ENCODE data around the gene P2RX5. TPM values are rescaled to one million over a fixed set of nuclear protein-coding genes. Genes with fewer than 3 reads are reported as not detected.
"Not testable (repeated sequence)": the region's sequence is repeated elsewhere in the genome, so short reads cannot be mapped to it uniquely, and the experiment has no call there.

Gene P2RX5
- total RNA-seq, 2 experiments from 2014 or later, result 35.7 to 39.5 TPM

DNA sequence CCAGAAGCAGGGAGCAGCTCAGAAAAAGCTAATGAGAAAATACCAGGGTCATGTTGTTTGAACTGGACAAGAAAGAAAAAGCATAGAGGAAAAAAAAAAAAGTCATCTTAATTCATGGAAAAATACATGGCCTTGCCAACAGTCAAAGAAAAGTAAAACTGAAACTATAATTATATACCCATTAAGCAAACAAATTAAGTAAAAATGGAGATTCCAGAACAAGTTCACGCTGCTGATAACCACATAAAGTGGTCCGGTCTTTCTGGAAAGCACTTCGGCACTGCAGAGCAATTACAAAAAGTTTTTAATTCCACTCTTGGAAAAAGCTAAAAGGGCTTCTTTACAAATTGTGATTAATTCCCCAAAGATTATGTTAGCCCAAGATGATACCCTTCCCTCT is 12.4 kb upstream of the P2RX5 start:
- TF ChIP-seq, protein P1, sequence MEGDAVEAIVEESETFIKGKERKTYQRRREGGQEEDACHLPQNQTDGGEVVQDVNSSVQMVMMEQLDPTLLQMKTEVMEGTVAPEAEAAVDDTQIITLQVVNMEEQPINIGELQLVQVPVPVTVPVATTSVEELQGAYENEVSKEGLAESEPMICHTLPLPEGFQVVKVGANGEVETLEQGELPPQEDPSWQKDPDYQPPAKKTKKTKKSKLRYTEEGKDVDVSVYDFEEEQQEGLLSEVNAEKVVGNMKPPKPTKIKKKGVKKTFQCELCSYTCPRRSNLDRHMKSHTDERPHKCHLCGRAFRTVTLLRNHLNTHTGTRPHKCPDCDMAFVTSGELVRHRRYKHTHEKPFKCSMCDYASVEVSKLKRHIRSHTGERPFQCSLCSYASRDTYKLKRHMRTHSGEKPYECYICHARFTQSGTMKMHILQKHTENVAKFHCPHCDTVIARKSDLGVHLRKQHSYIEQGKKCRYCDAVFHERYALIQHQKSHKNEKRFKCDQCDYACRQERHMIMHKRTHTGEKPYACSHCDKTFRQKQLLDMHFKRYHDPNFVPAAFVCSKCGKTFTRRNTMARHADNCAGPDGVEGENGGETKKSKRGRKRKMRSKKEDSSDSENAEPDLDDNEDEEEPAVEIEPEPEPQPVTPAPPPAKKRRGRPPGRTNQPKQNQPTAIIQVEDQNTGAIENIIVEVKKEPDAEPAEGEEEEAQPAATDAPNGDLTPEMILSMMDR (IDR thresholded peaks at IDR 0.05), result no peak
- ATAC-seq (no peak), DNase-seq (no peak)
- ChIA-PET POLR2A (interaction anchor here (1.1 to 7.2 kb wide), 2 partner anchors 12 to 14 kb away, joined by 3 to 75 read pairs; partner anchors contain the start of gene P2RX5), CTCF (interaction anchor here (1.0 to 2.1 kb wide), 5 partner anchors 12 to 31 kb away, joined by 3 to 7 read pairs (median 4); partner anchors contain the start of gene P2RX5)
- Mint-ChIP-seq H3K4me3 (no peak overlapping the region), H3K36me3 (ENCODE audit: low read depth) (peaks cover 17% of the 10 kb centered on the region), H3K4me1 (ENCODE audit: low read depth) (peaks cover 47% of the 10 kb centered on the region), H3K27me3 (no peaks in the 10 kb centered on the region), H3K27ac (peak overlapping the region; percentile 21), H3K9me3 (no peaks in the 10 kb centered on the region)
- intact Hi-C loops (cut with micrococcal nuclease), result no loop called here

DNA sequence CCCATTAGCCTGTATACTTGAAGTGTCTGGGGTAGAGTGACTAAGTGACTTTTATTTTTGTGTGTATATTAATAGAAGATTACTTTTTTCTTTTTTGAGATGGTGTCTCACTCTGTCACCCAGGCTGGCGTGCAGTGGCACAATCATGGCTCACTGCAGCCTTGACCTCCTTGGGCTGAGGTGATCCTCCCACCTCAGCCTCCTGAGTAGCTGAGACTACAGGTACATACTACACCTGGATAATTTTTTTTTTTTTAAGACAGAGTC is 9.7 kb upstream of the P2RX5 start:
- DNase-seq; H3K27me3 Mint-ChIP-seq; ATAC-seq; H3K27ac Mint-ChIP-seq; H3K4me3 Mint-ChIP-seq; H3K9me3 Mint-ChIP-seq; intact Hi-C loops (cut with micrococcal nuclease): not testable (repeated sequence)
- Mint-ChIP-seq H3K4me1 (ENCODE audit: low read depth) (peaks cover 28% of the 10 kb centered on the region), H3K36me3 (ENCODE audit: low read depth) (peaks cover 11% of the 10 kb centered on the region)
- ChIA-PET POLR2A (interaction anchor here (0.6 to 0.9 kb wide), 3 partner anchors 14 to 49 kb away, joined by 3 read pairs; no protein-coding TSS in a partner anchor), CTCF (interaction anchor here (1.6 kb wide), 1 partner anchor 12 kb away, joined by 3 read pairs; no protein-coding TSS in a partner anchor)

DNA sequence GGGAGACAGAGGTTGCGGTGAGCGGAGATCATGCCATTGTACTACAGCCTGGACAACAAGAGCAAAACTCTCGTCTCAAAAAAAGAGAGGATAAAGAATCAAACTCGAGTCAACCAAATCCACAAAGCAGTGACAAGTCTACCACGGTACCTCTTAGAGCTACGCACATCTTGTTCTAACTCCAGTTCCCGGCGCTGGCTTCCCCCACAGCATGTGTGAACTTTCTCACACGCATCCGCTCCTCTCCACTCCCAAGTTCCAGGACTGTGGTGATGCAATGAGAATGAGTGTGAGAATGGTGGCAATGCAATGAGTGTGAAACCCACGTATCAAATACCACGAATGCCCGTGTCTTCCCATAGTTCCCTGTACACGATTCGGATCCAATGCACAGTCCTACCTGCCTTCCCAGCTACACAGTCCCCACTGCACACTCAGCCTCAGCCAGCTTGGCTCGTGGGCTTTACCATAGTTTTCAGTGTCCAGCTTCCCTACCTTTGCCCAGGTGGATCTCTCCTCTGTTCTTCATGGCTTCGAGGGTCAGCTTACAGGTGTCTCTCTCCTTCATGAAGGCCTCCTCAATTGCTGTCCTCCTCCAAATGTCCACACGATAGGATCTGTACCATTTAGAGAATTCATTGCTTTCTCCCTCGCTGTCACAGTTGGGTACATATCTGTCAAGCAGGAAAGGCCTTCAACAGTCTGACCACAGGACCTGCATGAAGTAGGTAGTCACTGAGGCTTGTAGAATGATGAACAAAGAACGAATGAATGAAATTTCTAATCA is 9.2 kb upstream of the P2RX5 start:
- H3K9me3 Mint-ChIP-seq, result peaks cover 9% of the 10 kb centered on the region
- ATAC-seq (no peak), DNase-seq (no peak)
- no peak overlapping the region for H3K27ac Mint-ChIP-seq
- no peak overlapping the region for H3K4me3 Mint-ChIP-seq
- intact Hi-C loops (cut with micrococcal nuclease), result no loop called here
- TF ChIP-seq, protein P1 (IDR thresholded peaks at IDR 0.05), result no peak
- ChIA-PET POLR2A (interaction anchor here (0.7 to 0.9 kb wide), 2 partner anchors 14 to 49 kb away, joined by 3 read pairs; no protein-coding TSS in a partner anchor), CTCF (interaction anchor here (1.6 kb wide), 1 partner anchor 13 kb away, joined by 3 read pairs; no protein-coding TSS in a partner anchor)
- H3K4me1 Mint-ChIP-seq (ENCODE audit: low read depth), result peaks cover 26% of the 10 kb centered on the region
- no peaks in the 10 kb centered on the region for H3K27me3 Mint-ChIP-seq
- H3K36me3 Mint-ChIP-seq (ENCODE audit: low read depth), result peaks cover 11% of the 10 kb centered on the region

DNA sequence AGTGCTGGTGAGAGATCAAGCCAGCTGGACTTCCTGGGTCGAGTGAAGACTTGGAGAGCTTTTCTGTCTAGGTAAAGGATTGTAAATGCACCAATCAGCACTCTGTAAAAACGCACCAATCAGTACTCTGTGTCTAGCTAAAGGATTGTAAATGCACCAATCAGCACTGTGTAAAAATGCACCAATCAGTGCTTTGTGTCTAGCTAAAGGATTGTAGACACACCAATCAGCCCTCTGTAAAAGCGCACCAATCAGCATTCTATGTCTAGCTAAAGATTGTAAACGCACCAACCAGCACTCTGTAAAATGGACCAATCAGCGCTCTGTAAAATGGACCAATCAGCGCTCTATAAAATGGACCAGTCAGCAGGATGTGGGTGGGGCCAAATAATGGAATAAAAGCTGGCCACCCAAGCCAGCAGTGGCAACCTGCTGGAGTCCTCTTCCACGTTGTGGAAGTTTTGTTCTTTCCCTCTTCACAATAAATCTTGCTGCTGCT is 6.1 kb upstream of the P2RX5 start:
- H3K27ac Mint-ChIP-seq; H3K4me1 Mint-ChIP-seq (ENCODE audit: low read depth); CTCF ChIA-PET; intact Hi-C loops (cut with micrococcal nuclease); H3K27me3 Mint-ChIP-seq; H3K4me3 Mint-ChIP-seq: not testable (repeated sequence)
- DNase-seq (peak; percentile 19), ATAC-seq (peak; percentile 34)
- POLR2A ChIA-PET, result interaction anchor here (2.3 kb wide), 1 partner anchor 19 kb away, joined by 6 read pairs; no protein-coding TSS in a partner anchor
- Mint-ChIP-seq H3K36me3 (ENCODE audit: low read depth) (peaks cover 11% of the 10 kb centered on the region), H3K9me3 (peaks cover 14% of the 10 kb centered on the region)

DNA sequence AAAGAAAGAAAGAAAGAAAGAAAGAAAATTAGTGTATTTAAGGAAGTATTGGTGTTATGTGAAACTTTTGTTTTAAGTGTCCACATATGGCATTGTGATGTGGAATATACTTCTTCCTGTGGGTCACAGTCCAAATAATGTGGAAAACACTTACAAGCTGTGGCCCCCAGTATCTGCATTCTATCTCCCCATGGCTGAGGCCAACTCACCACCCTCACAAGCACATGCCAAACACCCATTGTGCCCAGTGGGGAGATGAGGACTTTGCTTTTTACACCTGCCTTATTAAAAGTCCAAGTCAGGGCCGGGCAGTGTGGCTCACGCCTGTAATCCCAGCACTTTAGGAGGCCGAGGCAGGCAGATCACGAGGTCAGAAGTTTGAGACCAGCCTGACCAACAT is 4.0 kb upstream of the P2RX5 start:
- H3K27ac Mint-ChIP-seq, result no peak overlapping the region
- DNase-seq, result no peak
- H3K4me1 Mint-ChIP-seq (ENCODE audit: low read depth), result peaks cover 7% of the 10 kb centered on the region
- POLR2A ChIA-PET, result interaction anchor here (7.6 kb wide), 1 partner anchor 10 kb away, joined by 75 read pairs; no protein-coding TSS in a partner anchor
- intact Hi-C loops (cut with micrococcal nuclease), result no loop called here
- no peaks in the 10 kb centered on the region for H3K27me3 Mint-ChIP-seq
- H3K9me3 Mint-ChIP-seq, result peaks cover 14% of the 10 kb centered on the region
- TF ChIP-seq, protein P1 (IDR thresholded peaks at IDR 0.05), result no peak
- H3K36me3 Mint-ChIP-seq (ENCODE audit: low read depth), result peaks cover 11% of the 10 kb centered on the region
- ATAC-seq, result no peak
- CTCF ChIA-PET, result interaction anchor here (1.4 kb wide), 1 partner anchor 17 kb away, joined by 4 read pairs; no protein-coding TSS in a partner anchor
- H3K4me3 Mint-ChIP-seq, result no peak overlapping the region

DNA sequence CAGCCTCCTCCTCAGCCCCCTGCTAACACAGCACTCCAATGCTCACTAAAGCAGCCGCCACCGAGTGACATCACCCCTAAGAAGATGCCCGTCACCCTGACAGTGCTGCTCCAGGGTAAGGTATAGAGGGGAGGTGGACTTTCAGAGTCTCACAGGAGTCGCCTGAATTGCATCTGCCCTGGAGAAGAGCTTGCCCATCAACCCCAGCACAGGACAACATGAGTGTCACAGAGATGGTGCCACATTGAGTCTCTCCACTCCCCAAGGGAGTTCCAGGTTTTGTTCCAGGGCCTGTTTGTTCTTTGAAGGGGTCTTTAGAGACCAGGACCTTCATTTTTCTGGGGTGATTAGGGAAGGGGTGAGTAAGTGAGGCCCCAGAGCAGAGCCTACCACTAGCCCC is 2.2 kb upstream of the P2RX5 start:
- peaks cover 12% of the 10 kb centered on the region for H3K36me3 Mint-ChIP-seq (ENCODE audit: low read depth)
- ChIA-PET POLR2A (interaction anchor here (1.4 to 7.6 kb wide), 2 partner anchors 12 to 25 kb away, joined by 5 to 75 read pairs; partner anchors contain the start of gene HASPIN), CTCF (no interaction called here)
- intact Hi-C loops (cut with micrococcal nuclease), result no loop called here
- H3K4me1 Mint-ChIP-seq (ENCODE audit: low read depth), result peaks cover 19% of the 10 kb centered on the region
- peaks cover 14% of the 10 kb centered on the region for H3K9me3 Mint-ChIP-seq
- TF ChIP-seq, protein P1 (IDR thresholded peaks at IDR 0.05), result no peak
- no peak for ATAC-seq
- no peak overlapping the region for H3K27ac Mint-ChIP-seq
- no peaks in the 10 kb centered on the region for H3K27me3 Mint-ChIP-seq
- DNase-seq, result no peak
- H3K4me3 Mint-ChIP-seq, result no peak overlapping the region

Data from activated CD8-positive, alpha-beta T cell treated with anti-CD3 and anti-CD28 coated beads for 36 hours (primary cell).